SK-N-SH (cell line): ENCODE results near the gene INHBE. TPM values are rescaled to one million over a fixed set of nuclear protein-coding genes. Genes with fewer than 3 reads are reported as not detected.

Source experiments
- CTCF ChIA-PET: fragments of 300-600, 350-600 bp; formaldehyde crosslinking; extraction: SDS; loops from one replicate; lab custom pipeline; 2021; lab: Yijun Ruan, JAX
- POLR2A ChIA-PET: fragments of 350-600 bp; sonication (Branson Sonifier 250); formaldehyde crosslinking; extraction: SDS; loops from one replicate; lab custom pipeline; 2020; ENCODE audit warnings: antibody characterized with exemption, inconsistent platforms; lab: Yijun Ruan, JAX
- DNase-seq: peaks from one replicate; pipeline ENCODE4 v3.0.0; 2012
- H2AFZ ChIP-seq: fragments of 200-600 bp; sonication (generic); 2 replicates; pipeline ENCODE4 v1.8.1; 2016; ENCODE audit warnings: antibody characterized with exemption, mild to moderate bottlenecking, low read depth
- H3F3A ChIP-seq: fragments of 200-600 bp; sonication (generic); replicated peaks from 2 replicates; pipeline ENCODE3; 2016; ENCODE audit warnings: antibody characterized with exemption, mild to moderate bottlenecking; ENCODE audit not compliant: insufficient read depth
- H3K27ac ChIP-seq, 2 experiments: fragments of 200-500 bp in 1 of 2; fragments of 200-600 bp in 1 of 2; sonication (Bioruptor generic) in 1 of 2; sonication (generic), shearing (Covaris generic) in 1 of 2; 2 replicates each; pipeline versions ENCODE4 v1.5.1 to v1.6.1; 2014 to 2016; ENCODE audit warnings: low read depth in 2 of 2, inconsistent platforms in 1 of 2, low read length in 1 of 2, mild to moderate bottlenecking in 1 of 2, mixed read lengths in 1 of 2
- H3K27me3 ChIP-seq: fragments of 200-600 bp; sonication (generic), shearing (Covaris generic); 2 replicates; pipeline ENCODE4 v1.6.1; 2016; ENCODE audit warnings: mixed run types; ENCODE audit not compliant: insufficient read depth
- H3K36me3 ChIP-seq, 2 experiments: fragments of 200-500 bp in 1 of 2; fragments of 200-600 bp in 1 of 2; sonication (Bioruptor generic) in 1 of 2; sonication (generic) in 1 of 2; replicated peaks in 1 of 2; 2 replicates each; pipeline versions ENCODE3 to v1.5.1; 2014 to 2016; ENCODE audit warnings: low read length in 1 of 2, mild to moderate bottlenecking in 1 of 2; ENCODE audit not compliant: insufficient read depth in 2 of 2, control insufficient read depth in 1 of 2
- H3K4me1 ChIP-seq, 2 experiments: fragments of 200-500 bp in 1 of 2; fragments of 200-600 bp in 1 of 2; sonication (Bioruptor generic) in 1 of 2; sonication (generic), shearing (Covaris generic) in 1 of 2; 2 replicates each; pipeline versions ENCODE4 v1.5.1 to v1.6.1; 2014 to 2016; ENCODE audit warnings: low read depth in 1 of 2, low read length in 1 of 2, mixed run types in 1 of 2; ENCODE audit not compliant: insufficient read depth in 2 of 2, control insufficient read depth in 1 of 2
- H3K4me2 ChIP-seq: fragments of 200-600 bp; sonication (generic), shearing (Covaris generic); 2 replicates; pipeline ENCODE4 v1.6.1; 2017; ENCODE audit warnings: mixed run types
- H3K4me3 ChIP-seq, 2 experiments: fragments of 200-500 bp in 1 of 2; fragments of 200-600 bp in 1 of 2; sonication (Bioruptor generic) in 1 of 2; sonication (generic), shearing (Covaris generic) in 1 of 2; 2 replicates each; pipeline versions ENCODE4 v1.5.1 to v1.8.1; 2014 to 2016; ENCODE audit warnings: low read depth in 2 of 2, inconsistent platforms in 1 of 2, low read length in 1 of 2, mild to moderate bottlenecking in 1 of 2, mixed read lengths in 1 of 2, moderate library complexity in 1 of 2
- H3K79me2 ChIP-seq: fragments of 200-600 bp; sonication (generic); 2 replicates; pipeline ENCODE4 v1.8.1; 2017; ENCODE audit warnings: mild to moderate bottlenecking; ENCODE audit not compliant: insufficient read depth
- H3K9ac ChIP-seq: fragments of 200-600 bp; sonication (generic); 2 replicates; pipeline ENCODE4 v1.6.1; 2017; ENCODE audit warnings: mixed run types
- H3K9me2 ChIP-seq: fragments of 200-600 bp; sonication (generic); 2 replicates; pipeline ENCODE4 v1.6.1; 2017; ENCODE audit warnings: mixed run types
- H3K9me3 ChIP-seq: fragments of 200-600 bp; sonication (generic); 2 replicates; pipeline ENCODE4 v1.6.1; 2017; ENCODE audit warnings: mixed run types, mild to moderate bottlenecking, moderate library complexity
- H4K20me1 ChIP-seq: fragments of 200-600 bp; sonication (generic); 2 replicates; pipeline ENCODE4 v1.6.1; 2017; ENCODE audit warnings: mild to moderate bottlenecking, mixed run types; ENCODE audit not compliant: insufficient read depth
- CHD2 ChIP-seq: fragments of 150-350 bp; IDR thresholded peaks from 2 replicates; pipeline ENCODE4 v1.6.1; 2018; ENCODE audit warnings: low read length; ENCODE audit not compliant: partially characterized antibody
- ELF1 ChIP-seq: IDR thresholded peaks from 2 replicates; pipeline ENCODE4 v1.4.0; 2012
- EP300 ChIP-seq, 2 experiments: IDR thresholded peaks; 2 replicates each; pipeline versions ENCODE4 v1.4.0 to v1.6.1; 2012; ENCODE audit warnings: borderline replicate concordance in 1 of 2, low read depth in 1 of 2, low read length in 1 of 2
- FOXM1 ChIP-seq: IDR thresholded peaks from 2 replicates; pipeline ENCODE4 v1.4.0; 2012; ENCODE audit warnings: low read depth, mild to moderate bottlenecking
- GABPA ChIP-seq: IDR thresholded peaks from 2 replicates; pipeline ENCODE4 v1.4.0; 2012; ENCODE audit warnings: low read depth, mild to moderate bottlenecking
- GATA2 ChIP-seq: sonication (generic); formaldehyde crosslinking; IDR thresholded peaks from 2 replicates; pipeline ENCODE4 v1.5.0; 2020; ENCODE audit warnings: mild to moderate bottlenecking, missing genetic modification reagents
- IRF3 ChIP-seq: fragments of 150-350 bp; IDR thresholded peaks from 2 replicates; pipeline ENCODE4 v1.6.1; 2016; ENCODE audit warnings: mild to moderate bottlenecking, low read depth, low read length
- JUND ChIP-seq: IDR thresholded peaks from 2 replicates; pipeline ENCODE4 v1.4.0; 2012
- MAX ChIP-seq: IDR thresholded peaks from 2 replicates; pipeline ENCODE4 v1.4.0; 2012; ENCODE audit warnings: low read depth
- MEF2A ChIP-seq: IDR thresholded peaks from 2 replicates; pipeline ENCODE4 v1.4.0; 2012; ENCODE audit warnings: low read depth, borderline replicate concordance
- MXI1 ChIP-seq: IDR thresholded peaks from 2 replicates; pipeline ENCODE4 v1.6.1; 2012; ENCODE audit warnings: mild to moderate bottlenecking, low read depth, low read length, improper control_type of control experiment
- NFIC ChIP-seq: IDR thresholded peaks from 2 replicates; pipeline ENCODE4 v1.4.0; 2012; ENCODE audit warnings: borderline replicate concordance
- POLR2AphosphoS5 ChIP-seq: IDR thresholded peaks from 2 replicates; pipeline ENCODE4 v1.6.1; 2012; ENCODE audit warnings: low read depth, low read length
- RAD21 ChIP-seq: IDR thresholded peaks from 2 replicates; pipeline ENCODE4 v1.6.1; 2012; ENCODE audit warnings: mild to moderate bottlenecking, low read length
- RCOR1 ChIP-seq: fragments of 150-350 bp; IDR thresholded peaks from 2 replicates; pipeline ENCODE4 v1.6.1; 2017; ENCODE audit warnings: antibody characterized with exemption, low read length
- RFX5 ChIP-seq: IDR thresholded peaks from 2 replicates; pipeline ENCODE4 v1.6.1; 2012; ENCODE audit warnings: mild to moderate bottlenecking, improper control_type of control experiment, low read length
- RXRA ChIP-seq: IDR thresholded peaks from 2 replicates; pipeline ENCODE4 v1.4.0; 2012; ENCODE audit warnings: low read depth, mild to moderate bottlenecking, borderline replicate concordance
- SIN3A ChIP-seq: IDR thresholded peaks from 2 replicates; pipeline ENCODE4 v1.6.1; 2012; ENCODE audit warnings: low read depth, mild to moderate bottlenecking, low read length, moderate library complexity, borderline replicate concordance
- SMC3 ChIP-seq: IDR thresholded peaks from 2 replicates; pipeline ENCODE4 v1.6.1; 2012; ENCODE audit warnings: low read depth, low read length, improper control_type of control experiment
- TAF1 ChIP-seq: IDR thresholded peaks from 2 replicates; pipeline ENCODE4 v1.6.1; 2012; ENCODE audit warnings: low read depth, mild to moderate bottlenecking, low read length, moderate library complexity, borderline replicate concordance
- TCF12 ChIP-seq: IDR thresholded peaks from 2 replicates; pipeline ENCODE4 v1.4.0; 2012
- WGBS: methylation state at CpG from one replicate; pipeline ENCODE4 v1.1.6; 2017; ENCODE audit warnings: low lambda C conversion rate; 5-methylcytosine and 5-hydroxymethylcytosine counted together
- polyA plus RNA-seq, 3 experiments: library from polyadenylated mRNA; depleted of rRNA; stranded (reverse); fragments of >200 nt; gene quantifications; 2 replicates each; pipeline ENCODE4 v1.2.3, GENCODE V29; 2012
- TF ChIP-seq, protein P1 (sequence below): IDR thresholded peaks from 2 replicates; pipeline ENCODE4 v1.4.0; 2012; ENCODE audit warnings: low read depth, borderline replicate concordance
- TF ChIP-seq, protein P2 (sequence below): fragments of 200-600 bp; sonication (generic); IDR thresholded peaks from 2 replicates; pipeline ENCODE4 v1.6.1; 2017; ENCODE audit warnings: antibody characterized with exemption, mild to moderate bottlenecking, moderate library complexity

INHBE gene
- polyA plus RNA-seq, 1 of the 3 experiments (the other 2 are of a cell fraction): 0.03 TPM

DNA sequence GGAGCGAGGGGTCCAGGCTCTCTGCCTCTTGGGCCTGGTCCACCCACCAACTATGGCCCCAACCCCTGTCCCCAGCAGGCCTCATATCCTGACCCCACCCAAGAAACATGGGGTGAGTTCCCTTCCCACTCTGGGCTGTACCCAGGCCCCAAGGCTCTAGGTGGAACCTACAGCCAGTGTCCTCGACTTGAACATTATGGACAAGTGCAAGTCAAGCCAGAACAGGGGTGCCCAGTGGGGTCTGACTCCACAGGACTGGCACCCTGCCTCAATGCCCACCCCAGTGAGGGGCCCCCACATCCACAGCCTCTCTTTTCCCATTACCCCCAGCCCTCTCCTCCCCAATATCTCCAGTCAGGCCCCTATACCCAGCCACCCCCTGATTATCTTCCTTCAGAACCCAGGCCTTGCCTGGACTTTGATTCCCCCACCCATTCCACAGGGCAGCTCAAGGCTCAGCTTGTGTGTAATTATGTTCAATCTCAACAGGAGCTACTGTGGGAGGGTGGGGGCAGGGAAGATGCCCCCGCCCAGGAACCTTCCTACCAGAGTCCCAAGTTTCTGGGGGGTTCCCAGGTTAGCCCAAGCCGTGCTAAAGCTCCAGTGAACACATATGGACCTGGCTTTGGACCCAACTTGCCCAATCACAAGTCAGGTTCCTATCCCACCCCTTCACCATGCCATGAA, 16.0 kb downstream of the INHBE start:
- H3K36me3 ChIP-seq: no peaks in the 10 kb centered on the region

GRCh38 chr12:57471661-57472060, 16.6 kb downstream of the INHBE start:
- H3K4me2 ChIP-seq: no peak overlapping the region
- H3K36me3 ChIP-seq: no peaks in the 10 kb centered on the region
- DNase-seq: no peak
- H4K20me1 ChIP-seq: no peaks in the 10 kb centered on the region
- H3F3A ChIP-seq: no peaks in the 10 kb centered on the region
- H3K27ac ChIP-seq: no peak overlapping the region
- no peak overlapping the region for H3K4me3 ChIP-seq
- H3K79me2 ChIP-seq: no peaks in the 10 kb centered on the region
- peaks cover 0 to 10% of the 10 kb centered on the region in 2 experiments; a peak in 2 of 4 replicates for H3K4me1 ChIP-seq
- peaks cover 95% of the 10 kb centered on the region for H3K27me3 ChIP-seq
- no peak overlapping the region for H2AFZ ChIP-seq
- 50% methylated on average over 3 of the region's 3 CpGs for WGBS
- ChIA-PET POLR2A (interaction anchor here (1.2 kb wide), 1 partner anchor 13 kb away, joined by 3 read pairs; no protein-coding TSS in a partner anchor), CTCF (interaction anchor here (1.2 to 2.3 kb wide), 6 partner anchors 9 to 258 kb away, joined by 3 to 15 read pairs (median 6); partner anchors contain the start of genes GLI1 and INHBE)
- H3K9me2 ChIP-seq: no peaks in the 10 kb centered on the region
- H3K9me3 ChIP-seq: no peaks in the 10 kb centered on the region
- no peak overlapping the region for H3K9ac ChIP-seq
- no peak for TF ChIP-seq RXRA
- no peak for TF ChIP-seq RCOR1
- no peak for TF ChIP-seq RFX5
- no peak for TF ChIP-seq CHD2
- TF ChIP-seq TAF1: no peak
- no peak for TF ChIP-seq GABPA
- TF ChIP-seq POLR2AphosphoS5: no peak
- TF ChIP-seq, protein P1, sequence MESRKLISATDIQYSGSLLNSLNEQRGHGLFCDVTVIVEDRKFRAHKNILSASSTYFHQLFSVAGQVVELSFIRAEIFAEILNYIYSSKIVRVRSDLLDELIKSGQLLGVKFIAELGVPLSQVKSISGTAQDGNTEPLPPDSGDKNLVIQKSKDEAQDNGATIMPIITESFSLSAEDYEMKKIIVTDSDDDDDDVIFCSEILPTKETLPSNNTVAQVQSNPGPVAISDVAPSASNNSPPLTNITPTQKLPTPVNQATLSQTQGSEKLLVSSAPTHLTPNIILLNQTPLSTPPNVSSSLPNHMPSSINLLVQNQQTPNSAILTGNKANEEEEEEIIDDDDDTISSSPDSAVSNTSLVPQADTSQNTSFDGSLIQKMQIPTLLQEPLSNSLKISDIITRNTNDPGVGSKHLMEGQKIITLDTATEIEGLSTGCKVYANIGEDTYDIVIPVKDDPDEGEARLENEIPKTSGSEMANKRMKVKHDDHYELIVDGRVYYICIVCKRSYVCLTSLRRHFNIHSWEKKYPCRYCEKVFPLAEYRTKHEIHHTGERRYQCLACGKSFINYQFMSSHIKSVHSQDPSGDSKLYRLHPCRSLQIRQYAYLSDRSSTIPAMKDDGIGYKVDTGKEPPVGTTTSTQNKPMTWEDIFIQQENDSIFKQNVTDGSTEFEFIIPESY: no peak
- TF ChIP-seq MEF2A: no peak
- TF ChIP-seq TCF12: no peak
- no peak for TF ChIP-seq NFIC
- no peak for TF ChIP-seq SIN3A
- TF ChIP-seq GATA2 (CRISPR knock-in tag): no peak
- TF ChIP-seq ELF1: no peak
- TF ChIP-seq JUND: no peak
- no peak for TF ChIP-seq FOXM1
- TF ChIP-seq, protein P2, sequence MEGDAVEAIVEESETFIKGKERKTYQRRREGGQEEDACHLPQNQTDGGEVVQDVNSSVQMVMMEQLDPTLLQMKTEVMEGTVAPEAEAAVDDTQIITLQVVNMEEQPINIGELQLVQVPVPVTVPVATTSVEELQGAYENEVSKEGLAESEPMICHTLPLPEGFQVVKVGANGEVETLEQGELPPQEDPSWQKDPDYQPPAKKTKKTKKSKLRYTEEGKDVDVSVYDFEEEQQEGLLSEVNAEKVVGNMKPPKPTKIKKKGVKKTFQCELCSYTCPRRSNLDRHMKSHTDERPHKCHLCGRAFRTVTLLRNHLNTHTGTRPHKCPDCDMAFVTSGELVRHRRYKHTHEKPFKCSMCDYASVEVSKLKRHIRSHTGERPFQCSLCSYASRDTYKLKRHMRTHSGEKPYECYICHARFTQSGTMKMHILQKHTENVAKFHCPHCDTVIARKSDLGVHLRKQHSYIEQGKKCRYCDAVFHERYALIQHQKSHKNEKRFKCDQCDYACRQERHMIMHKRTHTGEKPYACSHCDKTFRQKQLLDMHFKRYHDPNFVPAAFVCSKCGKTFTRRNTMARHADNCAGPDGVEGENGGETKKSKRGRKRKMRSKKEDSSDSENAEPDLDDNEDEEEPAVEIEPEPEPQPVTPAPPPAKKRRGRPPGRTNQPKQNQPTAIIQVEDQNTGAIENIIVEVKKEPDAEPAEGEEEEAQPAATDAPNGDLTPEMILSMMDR: no peak
- TF ChIP-seq MAX: no peak

More for the DNA sequence above, 16.0 kb downstream of the INHBE start:
- Histone ChIP-seq H3K4me2 (no peak overlapping the region), H3K27me3 (peaks cover 90% of the 10 kb centered on the region), H3K4me3 (no peak overlapping the region), H3K27ac (no peak overlapping the region), H4K20me1 (no peaks in the 10 kb centered on the region), H3K4me1 (peaks cover 0 to 8% of the 10 kb centered on the region in 2 experiments; a peak in 2 of 4 replicates), H3K9ac (no peak overlapping the region), H3K9me2 (no peaks in the 10 kb centered on the region), H3F3A (no peaks in the 10 kb centered on the region), H3K79me2 (no peaks in the 10 kb centered on the region), H3K9me3 (no peaks in the 10 kb centered on the region), H2AFZ (no peak overlapping the region)
- TF ChIP-seq CHD2: no peak
- TF ChIP-seq IRF3: no peak
- no peak for TF ChIP-seq GABPA
- TF ChIP-seq GATA2 (CRISPR knock-in tag): no peak
- no peak for TF ChIP-seq MXI1
- TF ChIP-seq RFX5: no peak
- TF ChIP-seq POLR2AphosphoS5: no peak
- no peak for TF ChIP-seq RAD21
- TF ChIP-seq JUND: no peak
- TF ChIP-seq SMC3: no peak
- TF ChIP-seq EP300 (IDR thresholded peaks at IDR 0.05; ENCODE audit: borderline replicate concordance in 1 of 2, low read depth in 1 of 2, low read length in 1 of 2): no peak
- ChIA-PET POLR2A (interaction anchor here (1.2 kb wide), 1 partner anchor 12 kb away, joined by 3 read pairs; no protein-coding TSS in a partner anchor), CTCF (interaction anchor here (1.2 to 2.3 kb wide), 6 partner anchors 9 to 231 kb away, joined by 3 to 15 read pairs (median 8); partner anchors contain the start of genes GLI1 and INHBE)
- DNase-seq: no peak
- WGBS: 39% methylated on average over 4 of the region's 4 CpGs
